HFF-Myc (cell line): Measurements from ENCODE around the gene ROBO1.

Experiments
- DNase-seq: peaks from one replicate; pipeline ENCODE4 v3.0.0-alpha.2; 2011; ENCODE audit warnings: low read depth; ENCODE audit errors: extremely low read depth
- H3K4me3 ChIP-seq: replicated peaks from 2 replicates; pipeline ENCODE4 v1.5.1; 2011; ENCODE audit warnings: low read depth, mild to moderate bottlenecking, control low read depth, low read length
- TF ChIP-seq, protein P1 (sequence below): IDR thresholded peaks from 2 replicates; pipeline ENCODE4 v1.5.1; 2012; ENCODE audit warnings: mild to moderate bottlenecking, low read depth, low read length, control low read depth; ENCODE audit errors: missing control alignments

The ROBO1 gene

GRCh38 chr3:79074558-79074957, 693.2 kb downstream of the ROBO1 start:
- TF ChIP-seq, protein P1, sequence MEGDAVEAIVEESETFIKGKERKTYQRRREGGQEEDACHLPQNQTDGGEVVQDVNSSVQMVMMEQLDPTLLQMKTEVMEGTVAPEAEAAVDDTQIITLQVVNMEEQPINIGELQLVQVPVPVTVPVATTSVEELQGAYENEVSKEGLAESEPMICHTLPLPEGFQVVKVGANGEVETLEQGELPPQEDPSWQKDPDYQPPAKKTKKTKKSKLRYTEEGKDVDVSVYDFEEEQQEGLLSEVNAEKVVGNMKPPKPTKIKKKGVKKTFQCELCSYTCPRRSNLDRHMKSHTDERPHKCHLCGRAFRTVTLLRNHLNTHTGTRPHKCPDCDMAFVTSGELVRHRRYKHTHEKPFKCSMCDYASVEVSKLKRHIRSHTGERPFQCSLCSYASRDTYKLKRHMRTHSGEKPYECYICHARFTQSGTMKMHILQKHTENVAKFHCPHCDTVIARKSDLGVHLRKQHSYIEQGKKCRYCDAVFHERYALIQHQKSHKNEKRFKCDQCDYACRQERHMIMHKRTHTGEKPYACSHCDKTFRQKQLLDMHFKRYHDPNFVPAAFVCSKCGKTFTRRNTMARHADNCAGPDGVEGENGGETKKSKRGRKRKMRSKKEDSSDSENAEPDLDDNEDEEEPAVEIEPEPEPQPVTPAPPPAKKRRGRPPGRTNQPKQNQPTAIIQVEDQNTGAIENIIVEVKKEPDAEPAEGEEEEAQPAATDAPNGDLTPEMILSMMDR = no peak
- no peak overlapping the region for H3K4me3 ChIP-seq

GRCh38 chr3:79067734-79068133, 700.1 kb downstream of the ROBO1 start:
- DNase-seq = no peak
- TF ChIP-seq, protein P1 = no peak
- no peak overlapping the region for H3K4me3 ChIP-seq

More at GRCh38 chr3:79074558-79074957, 693.2 kb downstream of the ROBO1 start:
- DNase-seq = no peak

DNA sequence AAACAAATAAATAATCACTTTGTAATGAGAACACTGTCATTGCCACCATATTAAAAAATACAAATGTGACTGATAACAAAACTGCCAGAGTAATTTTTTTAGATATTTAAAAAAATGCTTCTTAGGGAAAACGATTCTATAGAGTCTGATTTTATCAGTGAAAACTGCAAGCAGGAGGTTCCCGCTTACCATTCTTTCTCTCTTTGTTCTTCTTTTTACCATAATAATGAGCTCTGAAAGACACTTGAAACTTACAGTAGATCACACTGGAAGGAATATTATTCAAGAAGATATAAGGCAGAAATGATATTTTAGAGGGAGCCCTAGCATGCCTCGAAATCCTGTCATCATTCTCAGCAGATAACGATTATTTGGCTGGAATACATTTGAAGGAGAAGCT, 701.3 kb downstream of the ROBO1 start:
- TF ChIP-seq, protein P1 = no peak
- DNase-seq = no peak
- H3K4me3 ChIP-seq = no peak overlapping the region

- TF ChIP-seq, protein P1 = no peak
- H3K4me3 ChIP-seq = no peak overlapping the region
- DNase-seq = no peak
These were observed 704.2 kb downstream of the ROBO1 start for GRCh38 chr3:79063624-79064023.

DNA sequence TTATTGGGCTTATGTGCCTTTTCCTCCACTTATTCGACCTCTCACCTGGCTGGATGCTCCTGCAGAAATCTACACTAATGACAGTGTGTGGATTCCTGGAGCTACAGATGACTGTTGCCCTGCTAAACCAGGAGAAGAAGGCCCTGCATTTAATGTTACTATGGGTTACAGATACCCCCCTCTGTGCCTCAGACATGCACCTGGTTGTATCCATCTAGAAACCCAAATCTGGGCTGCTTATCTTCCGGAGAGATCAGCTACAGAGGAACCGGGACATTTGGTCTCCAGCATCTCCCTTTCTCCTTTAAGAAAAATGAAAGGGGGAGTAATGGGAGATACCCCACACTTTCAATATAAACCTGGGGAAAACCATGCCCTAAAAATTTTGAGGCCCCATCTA, 710.0 kb downstream of the ROBO1 start:
- TF ChIP-seq, protein P1 = no peak
- no peak overlapping the region for H3K4me3 ChIP-seq
- no peak for DNase-seq

DNA sequence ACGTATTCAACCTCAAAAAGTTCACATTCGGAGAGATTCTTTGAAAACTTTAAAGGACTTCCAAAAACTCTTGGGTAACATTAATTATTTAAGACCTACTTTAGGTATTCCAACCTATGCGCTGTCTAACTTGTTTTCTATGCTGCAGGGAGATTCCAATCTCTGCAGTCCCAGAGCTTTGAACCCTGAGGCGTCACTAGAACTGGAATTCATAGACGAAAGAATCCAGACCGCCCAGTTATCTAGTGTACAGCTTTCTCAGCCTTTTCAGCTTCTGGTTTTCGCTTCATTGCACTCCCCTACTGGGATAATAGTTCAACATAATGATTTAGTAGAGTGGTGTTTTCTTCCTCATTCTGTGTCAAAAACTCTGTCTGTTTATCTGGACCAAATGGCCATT, 711.3 kb downstream of the ROBO1 start:
- H3K4me3 ChIP-seq = no peak overlapping the region
- no peak for DNase-seq
- TF ChIP-seq, protein P1 = no peak

- TF ChIP-seq, protein P1 = no peak
- DNase-seq = no peak
These were observed 715.6 kb downstream of the ROBO1 start for GRCh38 chr3:79052054-79052681.

More at GRCh38 chr3:79052054-79052681, 715.6 kb downstream of the ROBO1 start:
- no peak overlapping the region for H3K4me3 ChIP-seq
